NCI-H226 (cell line): ENCODE data around the gene MIGA2.
A peak's percentile ranks its signal among the peaks of the same experiment; 100 is the strongest.
"Not testable (repeated sequence)": the region's sequence is repeated elsewhere in the genome, so short reads cannot be mapped to it uniquely, and the experiment has no call there.

ENCODE experiments used
- DNase-seq: peaks from one replicate; pipeline ENCODE4 v3.0.0-alpha.2; 2015

Gene MIGA2

DNA sequence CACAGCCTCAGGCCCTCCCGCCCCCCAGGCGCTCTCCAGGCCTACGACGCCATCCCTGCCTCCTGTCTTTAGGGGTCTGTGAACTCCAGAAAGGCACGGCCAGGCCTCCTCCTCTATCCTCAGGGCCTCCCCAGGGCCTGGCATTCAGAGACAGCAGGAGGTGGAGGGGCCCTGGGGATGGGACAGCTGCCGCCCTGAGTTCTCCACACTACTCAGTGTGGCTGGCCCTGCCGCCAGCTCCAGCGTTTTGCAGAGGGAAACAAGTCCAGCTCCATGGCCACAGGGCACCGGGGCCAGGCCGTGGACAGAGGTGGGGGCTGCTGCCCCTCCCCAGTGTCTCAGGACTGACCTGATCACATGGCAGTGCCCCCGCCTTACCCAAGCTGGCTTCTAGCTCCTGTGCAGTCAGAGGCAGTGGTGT, 24.7 kb upstream of the MIGA2 start:
- DNase-seq = no peak

DNA sequence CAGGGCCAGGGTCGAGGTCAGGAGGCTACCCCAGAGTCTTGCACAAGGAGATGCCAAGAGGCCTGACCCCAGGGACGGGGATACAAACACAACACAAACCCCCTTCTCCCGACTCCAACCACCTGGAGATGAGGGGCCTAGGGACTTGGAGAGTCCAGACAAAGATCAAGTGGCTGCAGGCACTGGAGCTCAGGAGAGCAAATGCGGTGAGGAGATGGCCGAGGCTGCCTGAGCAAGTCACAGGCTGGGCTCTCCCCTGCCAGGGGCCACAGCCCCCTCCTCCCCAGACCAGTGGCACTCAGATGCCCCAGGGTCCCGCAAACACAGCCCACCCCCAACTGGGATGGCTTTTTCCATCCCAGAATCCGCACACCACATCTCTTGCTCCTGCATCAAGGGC, 24.1 kb upstream of the MIGA2 start:
- DNase-seq = no peak

DNA sequence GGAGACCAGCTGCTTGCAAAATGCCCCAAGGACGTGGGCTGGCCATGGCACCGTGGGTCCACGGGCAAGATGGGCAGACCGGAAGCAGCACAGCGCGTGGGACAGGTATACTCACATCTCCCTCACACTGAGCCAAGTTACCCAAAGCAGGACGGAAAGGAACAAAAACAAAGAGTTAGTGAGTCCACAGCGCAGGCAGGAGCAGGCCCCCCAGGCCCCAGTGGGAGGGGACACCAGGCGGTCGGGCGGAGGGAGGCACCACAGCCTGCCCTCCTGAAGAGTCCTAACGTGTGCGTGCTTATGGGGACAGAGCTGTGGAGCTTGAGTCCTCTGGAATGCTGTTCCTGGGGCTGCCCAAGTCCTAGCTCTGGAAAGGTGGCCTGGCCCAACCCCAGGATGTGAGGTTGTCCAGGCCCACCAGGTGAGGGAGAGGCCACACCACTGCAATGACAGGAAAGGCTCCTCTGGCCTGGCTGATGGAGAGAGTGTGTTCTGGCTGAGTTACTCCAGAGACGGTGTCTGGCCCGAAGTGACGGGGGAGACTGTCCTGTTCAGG, 23.5 kb upstream of the MIGA2 start:
- DNase-seq = no peak

DNA sequence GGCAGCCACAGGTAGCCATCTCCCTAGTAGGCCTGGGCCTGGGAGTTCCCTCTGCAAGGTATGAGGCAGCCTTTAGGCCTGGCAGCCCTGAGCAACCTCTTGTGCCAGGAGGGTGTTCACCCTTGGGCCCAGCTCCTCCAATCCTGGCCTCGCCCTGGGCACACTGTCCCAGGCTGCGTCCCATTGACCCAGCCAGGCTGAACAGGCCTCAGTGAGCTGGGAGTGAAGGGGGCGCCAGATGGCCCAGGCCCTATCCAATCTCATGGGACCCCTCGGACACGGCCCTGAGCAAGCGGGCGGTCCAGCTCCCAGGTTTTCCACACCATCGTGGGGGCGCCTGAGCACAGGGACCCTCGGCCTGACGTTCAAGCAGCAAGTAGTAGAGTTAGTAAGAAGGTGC, 22.8 kb upstream of the MIGA2 start:
- DNase-seq = no peak

DNA sequence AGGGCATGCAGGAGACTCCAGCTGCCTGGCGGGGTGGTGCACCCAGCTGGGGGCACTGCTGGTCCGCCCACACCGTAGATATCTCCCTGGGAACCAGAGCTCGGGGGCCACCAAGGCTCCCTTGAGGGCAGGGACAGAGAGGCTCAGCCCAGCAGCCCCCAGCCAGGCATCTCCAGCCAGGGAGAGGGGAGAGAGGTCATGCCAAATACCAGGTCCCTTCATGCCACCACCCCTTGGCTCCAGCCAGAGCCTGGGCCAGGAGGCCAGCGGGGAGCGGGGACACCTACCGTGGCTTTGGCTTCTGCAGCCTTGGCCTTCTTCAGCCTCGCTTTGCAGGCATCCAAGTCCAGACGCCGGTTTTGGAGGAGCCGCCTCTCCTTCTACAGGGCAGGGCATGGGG, 22.3 kb upstream of the MIGA2 start:
- DNase-seq = no peak

DNA sequence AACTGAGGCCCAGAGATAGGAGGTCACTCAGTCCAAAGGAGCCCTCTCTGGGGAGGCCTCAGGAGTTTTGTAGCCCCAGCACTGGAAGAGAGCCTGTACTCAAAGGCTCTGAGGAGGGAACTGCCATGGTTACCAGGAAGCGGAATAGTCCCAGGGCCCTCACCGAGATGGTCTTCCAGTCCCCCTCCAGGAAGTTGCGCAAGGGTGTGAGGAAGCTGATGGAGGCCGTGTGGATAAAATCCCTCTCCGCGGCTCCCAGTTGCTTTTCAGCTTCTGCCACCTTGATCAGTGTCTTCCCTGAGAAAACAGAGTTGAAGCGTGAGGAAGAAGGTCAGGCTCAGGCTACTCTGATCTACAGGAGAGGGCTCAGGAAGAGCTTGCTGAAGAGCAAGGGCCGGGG, 21.8 kb upstream of the MIGA2 start:
- no peak for DNase-seq

DNA sequence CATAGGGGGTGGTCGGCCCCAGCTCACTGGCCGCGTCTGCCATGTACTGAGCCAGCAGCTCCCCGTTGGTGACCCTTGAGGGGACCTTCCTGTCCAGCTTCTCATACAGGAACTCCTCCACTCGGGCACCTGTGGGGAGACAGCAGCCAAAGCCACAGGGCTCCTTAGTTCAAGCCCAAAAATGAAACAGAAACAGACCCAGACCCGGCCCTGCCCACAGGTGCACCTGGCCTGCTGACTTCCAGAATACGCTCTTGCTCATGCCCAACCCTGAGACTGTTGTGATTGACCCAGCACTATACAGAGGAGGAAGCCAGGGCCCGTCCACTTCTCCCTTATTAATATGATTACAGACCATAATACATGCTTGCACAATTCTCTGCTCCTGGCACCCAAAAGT, 15.3 kb upstream of the MIGA2 start:
- DNase-seq = no peak

DNA sequence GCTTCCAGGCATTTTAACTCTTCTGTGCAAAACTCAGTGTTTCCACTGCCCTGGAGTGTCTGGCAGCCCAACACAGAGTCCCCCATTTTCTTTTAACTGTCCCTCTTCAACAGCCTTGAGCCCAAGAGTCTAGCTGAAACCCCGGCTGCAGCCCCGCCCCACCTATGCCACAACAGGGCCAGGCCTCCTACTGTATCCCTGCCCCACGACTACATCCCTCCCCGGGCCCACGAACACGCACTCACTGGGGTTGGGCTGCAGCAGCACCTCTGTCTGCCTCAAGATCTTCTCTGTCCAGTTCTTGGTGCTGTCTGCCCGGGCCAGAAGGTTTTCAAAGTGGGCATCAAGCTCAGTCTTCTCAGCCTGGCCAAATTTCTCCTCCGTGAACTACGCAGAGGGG, 14.4 kb upstream of the MIGA2 start:
- DNase-seq = no peak

DNA sequence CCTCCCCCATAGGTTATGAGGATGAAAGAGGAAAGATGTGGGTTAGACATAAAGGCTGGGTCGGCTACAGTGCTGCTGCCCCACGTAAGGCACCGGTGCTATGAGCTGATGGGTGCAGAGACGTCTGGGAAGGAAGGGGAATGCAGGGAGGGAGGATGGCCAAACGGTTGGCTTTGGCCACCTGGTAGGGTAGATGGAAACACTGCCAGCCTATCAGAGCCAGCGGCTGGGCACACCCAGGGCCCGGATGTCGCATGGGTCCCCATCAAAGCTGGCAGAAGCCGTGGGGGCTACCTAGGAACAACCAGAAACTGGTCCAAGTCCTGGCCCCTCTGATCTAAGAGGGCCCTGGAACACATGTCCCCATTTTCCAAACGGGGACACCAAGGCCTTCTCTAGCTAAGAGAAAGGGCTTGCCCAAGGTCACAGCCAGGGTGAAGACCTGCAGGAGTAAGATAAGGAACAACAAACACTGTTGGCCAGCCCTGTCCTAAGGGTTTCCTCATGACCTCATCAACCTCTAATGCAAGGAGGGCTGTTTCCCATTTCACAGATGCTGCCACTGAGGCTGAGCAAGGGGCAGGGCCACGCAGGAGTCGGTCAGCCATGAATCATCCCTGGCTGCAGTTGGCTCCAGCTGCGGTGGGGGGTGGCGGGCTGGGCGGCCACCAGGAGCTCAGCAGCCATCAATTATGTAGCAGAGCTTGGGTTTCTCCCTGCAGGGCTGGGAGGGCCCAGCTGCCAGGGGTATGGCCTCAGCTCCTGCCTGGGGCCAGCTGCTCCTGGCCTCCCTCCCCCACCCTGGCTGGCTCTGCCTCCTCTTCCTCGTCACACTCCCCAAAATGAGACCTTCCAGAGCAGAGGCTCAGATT, 13.2 kb upstream of the MIGA2 start:
- peak; percentile 77 for DNase-seq

DNA sequence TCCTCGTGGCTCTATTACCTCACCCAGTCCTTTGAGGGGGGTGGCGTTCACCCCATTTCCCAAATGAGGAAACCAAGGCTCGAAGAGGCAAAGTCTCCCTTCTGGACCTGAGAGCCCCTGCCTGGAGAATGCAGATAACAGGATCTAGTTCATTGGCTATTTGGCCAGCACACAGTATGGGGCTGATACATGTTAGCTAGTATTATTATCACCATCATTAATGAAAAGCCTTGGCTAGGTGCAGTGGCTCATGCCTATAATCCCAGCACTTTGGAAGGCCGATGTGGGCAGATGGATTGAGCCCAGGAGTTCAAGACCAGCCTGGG, 12.6 kb upstream of the MIGA2 start:
- no peak for DNase-seq

DNA sequence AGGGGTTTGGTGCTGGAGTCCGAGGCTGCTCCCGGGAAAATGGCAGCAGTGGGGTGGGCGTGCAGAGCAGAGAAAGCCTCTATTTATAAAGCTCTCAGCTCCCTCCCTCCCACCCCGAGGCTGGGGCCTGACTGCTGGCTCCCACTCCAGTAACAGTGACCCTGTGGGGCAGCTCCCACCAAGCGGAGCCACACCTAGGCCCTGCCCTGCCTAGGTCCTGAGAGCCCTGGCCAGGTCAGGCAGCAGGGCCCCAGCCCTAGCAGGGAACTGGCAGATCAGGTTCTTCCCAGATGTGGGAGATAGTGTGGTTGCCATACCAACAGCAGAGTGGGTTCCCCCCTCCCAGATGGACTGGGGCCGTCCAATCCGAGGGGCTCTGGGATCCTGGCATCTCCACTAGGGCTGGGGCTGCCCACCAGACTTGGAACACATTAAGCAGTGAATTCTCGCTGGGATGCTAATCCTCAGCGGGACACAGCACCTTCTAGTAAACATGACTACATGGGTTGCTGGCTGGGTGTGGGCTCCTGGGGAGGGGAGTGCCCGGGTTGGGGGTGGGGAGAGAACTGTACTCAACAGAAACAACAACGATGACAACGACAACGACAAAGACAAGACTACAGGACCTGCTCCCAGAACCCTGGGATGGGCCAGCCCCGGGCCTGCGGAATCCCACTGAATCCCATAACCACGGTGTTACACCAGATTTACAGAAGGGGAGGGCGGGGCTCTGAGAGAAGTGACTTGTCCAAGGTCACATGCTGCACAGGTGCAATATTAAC, 9.8 kb upstream of the MIGA2 start:
- no peak for DNase-seq

DNA sequence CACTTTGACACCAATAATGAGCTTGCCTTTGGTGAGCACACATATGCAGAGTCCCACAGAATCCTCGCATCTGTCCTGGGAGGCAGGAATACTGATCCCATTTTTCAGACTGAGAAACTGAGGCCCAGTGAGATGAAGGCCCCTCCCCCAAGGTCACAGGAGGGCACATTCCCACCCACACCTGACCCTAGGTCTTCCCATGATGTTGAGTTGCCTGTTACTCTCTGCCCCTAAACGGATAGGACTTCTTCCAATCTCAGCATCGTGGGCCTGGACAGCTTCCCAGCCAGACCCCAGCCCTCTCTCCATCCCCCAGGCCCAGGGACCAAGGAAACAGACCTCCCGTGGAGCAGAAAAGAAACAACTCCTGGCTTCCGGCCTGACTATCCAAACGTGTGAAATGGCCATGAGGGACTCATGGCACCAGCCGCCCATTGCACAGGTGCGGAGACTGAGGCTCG, 9.2 kb upstream of the MIGA2 start:
- no peak for DNase-seq

DNA sequence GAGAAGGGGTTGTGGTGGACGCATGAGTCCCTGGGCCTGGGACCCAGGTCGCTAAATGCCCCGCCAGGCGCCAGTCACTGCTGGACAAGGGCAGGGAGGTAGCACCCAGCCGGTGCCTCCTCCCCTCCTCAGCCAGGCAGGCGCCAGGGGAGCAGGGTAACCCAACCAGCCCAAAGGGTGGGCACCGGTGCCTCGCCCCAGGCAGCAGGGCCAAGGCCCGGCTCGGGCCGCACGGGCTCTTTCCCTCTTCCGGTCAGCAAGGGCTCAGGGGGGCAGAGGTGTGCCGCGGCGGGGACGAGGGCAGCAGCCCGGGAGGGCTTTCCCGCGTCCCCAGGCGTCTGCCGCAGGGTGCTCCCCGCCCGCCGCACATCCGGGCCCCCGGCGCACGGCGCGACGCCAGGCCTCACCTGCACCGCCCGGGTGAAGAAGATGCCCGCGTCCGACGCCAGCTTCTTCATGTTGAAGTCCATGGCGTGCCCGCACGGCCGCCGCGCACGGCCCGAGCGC, 8.7 kb upstream of the MIGA2 start:
- peak; percentile 49 for DNase-seq

DNA sequence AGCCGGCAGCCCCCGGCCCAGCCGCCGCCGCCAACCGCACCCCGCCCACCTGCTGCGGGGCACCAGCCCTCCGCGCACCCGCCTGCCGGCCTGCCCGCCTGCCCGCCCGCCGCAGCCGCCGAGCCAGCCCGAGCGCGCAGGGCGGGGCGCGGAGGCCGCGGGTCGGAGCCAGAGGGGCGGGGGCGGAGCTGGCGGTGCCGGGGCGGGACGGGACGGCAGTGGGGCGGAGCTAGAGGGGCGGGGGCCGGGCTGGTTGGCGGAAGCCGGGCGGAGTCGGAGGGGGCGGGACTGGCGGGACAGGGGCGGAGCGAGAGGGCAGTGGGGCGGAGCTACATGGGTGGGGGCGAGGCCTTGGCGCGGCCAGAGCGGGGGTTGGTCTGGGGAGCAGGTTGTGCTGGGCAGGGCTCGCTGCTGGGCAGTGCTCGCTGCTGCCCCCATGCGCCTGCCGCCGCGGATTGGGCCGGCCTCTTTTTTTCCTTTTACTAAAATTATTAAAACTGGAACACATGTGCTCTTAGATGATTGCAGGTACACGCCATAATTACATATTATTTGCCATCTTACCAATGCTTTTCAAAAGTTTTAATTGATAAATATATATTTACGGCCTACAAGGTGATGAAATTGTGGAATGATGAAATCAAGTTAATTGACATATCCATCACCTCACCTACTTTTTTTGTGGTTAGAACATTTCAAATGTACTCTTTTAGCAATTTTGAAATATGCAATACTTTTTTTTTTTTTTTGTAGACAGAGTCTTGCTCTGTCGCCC, 8.0 kb upstream of the MIGA2 start, which contains the start of gene SH3GLB2:
TSS of gene SH3GLB2 (minus strand) at position 140 of the 775 bp plus-strand sequence. CDS start 177 bp downstream, outside the sequence.
- peak; percentile 61 for DNase-seq

DNA sequence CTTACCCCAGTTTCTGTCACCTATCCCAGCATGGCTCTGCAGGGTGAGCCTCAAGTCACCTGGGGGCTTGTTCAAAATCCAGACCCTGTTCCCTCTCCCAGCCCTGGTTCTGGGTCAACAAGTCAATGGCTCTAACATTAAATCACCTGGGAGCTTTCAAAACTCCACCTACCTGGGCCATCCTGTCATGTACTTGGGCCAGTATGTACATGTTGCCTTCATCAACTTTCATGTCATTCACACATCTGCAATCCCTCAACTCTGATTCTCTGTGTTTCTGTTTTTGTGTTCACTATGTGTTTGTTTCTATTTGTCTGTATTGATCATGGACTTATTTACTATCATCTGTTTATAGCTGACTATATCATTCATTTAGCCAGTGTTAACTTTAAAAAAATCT, 6.2 kb upstream of the MIGA2 start:
- no peak for DNase-seq

DNA sequence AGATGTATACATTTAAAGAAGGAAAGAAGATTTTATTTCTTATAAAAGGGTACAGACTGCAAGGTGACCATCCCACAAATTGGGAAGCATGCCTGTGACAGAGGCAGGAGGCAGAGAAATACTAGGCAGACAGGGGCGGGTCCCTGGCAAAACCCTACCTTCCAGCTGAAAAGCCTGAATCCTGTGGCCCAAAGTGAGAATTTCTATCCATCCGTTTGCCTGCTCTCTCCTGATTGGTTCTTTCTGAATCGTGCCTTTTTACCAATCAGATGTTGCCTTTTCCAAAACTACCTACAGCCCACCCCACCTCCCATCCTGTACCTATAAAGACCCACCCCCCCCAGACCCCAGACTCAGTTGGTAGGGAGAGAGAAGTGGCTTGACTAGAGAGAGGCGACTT, 4.9 kb upstream of the MIGA2 start:
- no peak for DNase-seq

DNA sequence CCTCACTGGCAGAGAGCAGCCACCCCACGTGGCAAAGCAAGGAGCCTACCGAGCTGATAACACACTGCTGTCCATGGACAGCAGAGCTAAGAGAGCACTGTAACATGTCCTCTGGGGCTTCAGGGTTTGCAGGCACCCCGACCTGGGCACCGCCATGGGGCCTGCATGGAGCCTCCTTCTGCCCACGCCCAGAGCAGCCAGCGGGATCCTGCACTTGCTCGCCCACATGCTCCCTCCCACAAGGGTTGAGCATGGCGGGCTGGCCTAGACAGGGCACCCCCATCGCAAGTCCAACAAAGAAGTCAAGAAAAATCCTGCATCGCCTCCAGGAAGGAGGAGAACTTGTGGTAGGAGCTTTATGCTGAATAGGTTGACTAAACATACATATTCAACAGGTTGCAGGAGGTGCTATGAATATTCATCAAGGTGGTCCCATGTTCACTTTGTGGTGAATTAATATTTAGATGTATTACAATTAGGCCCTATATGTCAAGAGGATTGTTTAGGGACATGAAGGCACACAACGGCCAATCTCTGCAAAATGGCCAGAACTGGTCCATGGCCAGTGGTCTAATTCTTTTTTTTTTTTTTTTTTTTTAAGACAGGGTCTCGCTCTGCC, 3.8 kb upstream of the MIGA2 start:
- no peak for DNase-seq

DNA sequence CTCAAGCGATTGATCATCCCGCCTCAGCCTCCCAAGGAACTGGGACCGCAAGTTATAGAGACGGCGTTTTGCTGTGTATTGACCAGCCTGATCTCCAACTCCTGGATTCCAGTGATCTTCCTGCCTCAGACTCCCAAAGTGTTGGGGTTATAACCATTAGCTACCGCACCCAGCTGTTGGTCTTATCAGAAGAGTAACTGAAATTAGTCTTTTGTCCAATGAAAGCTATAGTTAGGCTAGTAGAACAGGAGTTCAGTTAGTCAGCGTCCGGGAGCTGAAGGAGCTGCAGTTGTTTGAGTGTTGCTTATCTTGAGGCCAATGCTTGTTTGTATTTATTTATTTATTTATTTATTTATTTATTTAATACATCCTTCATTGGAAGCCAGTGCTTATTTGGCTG, 3.2 kb upstream of the MIGA2 start:
- DNase-seq = no peak

DNA sequence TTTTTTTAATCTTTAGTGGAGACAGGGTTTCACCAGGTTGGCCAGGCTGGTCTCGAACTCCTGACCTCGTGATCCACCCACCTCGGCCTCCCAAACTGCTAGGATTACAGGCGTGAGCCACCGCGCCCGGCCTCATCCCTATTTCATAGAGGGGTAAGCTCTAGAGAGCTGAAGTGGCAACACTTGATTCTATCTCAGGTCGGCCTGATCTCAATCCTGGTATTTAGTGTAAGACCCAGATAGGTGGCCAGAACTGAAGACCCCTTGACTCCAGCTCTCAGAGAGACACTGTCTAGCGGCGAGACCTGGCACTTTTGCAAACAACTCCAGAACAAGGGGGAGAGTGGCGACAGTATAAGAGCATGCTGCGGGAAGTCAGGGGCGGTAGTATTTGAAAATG, 588 bp upstream of the MIGA2 start:
- DNase-seq = not testable (repeated sequence)

DNA sequence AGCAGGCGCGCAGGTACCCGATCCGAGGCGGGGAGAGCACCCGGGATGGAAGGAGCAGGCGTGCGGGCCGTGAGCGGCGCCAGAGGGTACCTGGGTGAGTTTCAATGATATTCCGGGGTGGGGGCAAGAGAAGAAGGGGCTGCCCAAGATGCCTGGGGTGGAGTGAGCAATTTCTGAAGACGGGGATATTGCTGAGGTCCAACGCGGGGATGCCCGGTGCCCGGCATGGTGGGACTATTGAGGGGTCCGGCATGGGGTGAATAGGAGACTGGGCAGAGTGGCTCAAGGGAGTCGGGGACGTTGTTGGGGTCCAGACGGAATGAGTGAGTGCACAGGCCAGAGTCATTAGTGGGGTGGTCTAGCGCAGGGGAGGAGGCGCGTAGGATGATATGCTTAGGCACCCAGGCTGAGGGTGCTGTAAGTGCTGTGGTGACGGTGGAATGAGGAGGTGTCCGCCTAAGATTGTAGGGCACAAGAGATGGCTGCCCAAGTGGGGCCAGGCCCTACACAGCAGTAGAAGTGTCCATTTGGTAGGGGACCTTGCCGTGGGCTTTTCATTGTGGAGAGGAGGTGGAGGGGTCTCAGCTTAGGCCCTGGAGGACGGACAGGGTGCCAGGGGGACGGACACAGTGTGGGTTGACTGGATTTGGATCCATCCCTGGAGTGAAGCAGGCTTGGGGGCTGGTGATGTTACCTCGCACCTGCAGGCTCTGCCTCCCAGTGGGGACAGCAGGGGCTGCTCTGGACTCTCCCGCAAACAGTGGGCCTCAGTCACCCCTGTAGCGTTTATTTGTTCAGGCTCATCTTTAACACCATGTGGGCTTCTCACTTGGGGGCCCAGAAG, 719 bp downstream of the MIGA2 start:
- no peak for DNase-seq

DNA sequence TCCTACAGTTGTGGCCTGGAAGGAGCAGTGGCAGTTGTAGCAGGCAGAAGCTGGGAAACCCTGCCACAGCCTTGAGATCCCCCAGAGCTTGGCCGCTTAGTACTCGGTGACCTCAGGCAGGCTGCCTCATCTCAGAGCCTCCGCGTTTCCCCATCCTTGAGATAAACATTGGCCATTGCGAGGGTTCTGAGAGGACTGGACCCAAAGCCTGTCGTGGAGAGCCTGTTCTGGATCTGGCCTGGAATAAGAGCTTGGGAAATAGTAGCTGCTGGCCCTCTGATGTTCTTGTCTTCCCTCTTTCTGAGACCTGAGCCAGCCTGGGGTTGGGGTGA, 1.3 kb downstream of the MIGA2 start:
- DNase-seq = no peak
